ENCODE results near the gene G3BP2. TPM values are rescaled to one million over a fixed set of nuclear protein-coding genes. Genes with fewer than 3 reads are reported as not detected.

Gene G3BP2
- total and polyA plus RNA-seq, 7 donors, result 34.8 to 219 (median 142) TPM

GRCh38 chr4:75639124-75639695 is 34.0 kb downstream of the G3BP2 start:
- Histone ChIP-seq H3K27ac (no peak overlapping the region), H3K4me1 (no peaks in the 10 kb centered on the region), H3K9me3 (no peaks in the 10 kb centered on the region), H3K4me3 (no peak overlapping the region), H3K36me3 (ENCODE audit: insufficient read depth in 1 of 2, low read depth in 1 of 2) (peaks cover 0 to 24% of the 10 kb centered on the region in 2 donors), H3K27me3 (ENCODE audit: insufficient read depth in 3 of 3, low read length in 2 of 3) (no peaks in the 10 kb centered on the region)
- ATAC-seq (peak in 1 of 4 donors; percentile 38), DNase-seq (no peak)
- intact Hi-C loops (cut with DNase I), result no loop called here
- TF ChIP-seq CTCF (IDR thresholded peaks at IDR 0.05), result no peak
- WGBS, 3 donors, result 95 to 98% (median 96%) methylated on average over 7 of the region's 7 CpGs

GRCh38 chr4:75637827-75638226 is 35.4 kb downstream of the G3BP2 start:
- intact Hi-C loops (cut with DNase I), result no loop called here
- Histone ChIP-seq H3K27me3 (ENCODE audit: insufficient read depth in 3 of 3, low read length in 2 of 3) (no peaks in the 10 kb centered on the region), H3K27ac (no peak overlapping the region), H3K9me3 (no peaks in the 10 kb centered on the region), H3K36me3 (ENCODE audit: insufficient read depth in 1 of 2, low read depth in 1 of 2) (peaks cover 0 to 11% of the 10 kb centered on the region in 2 donors), H3K4me1 (no peaks in the 10 kb centered on the region), H3K4me3 (no peak overlapping the region)
- DNase-seq (no peak), ATAC-seq (peak in 2 of 4 donors; percentile 23)
- 88 to 100% (median 94%) methylated on average over 1 of the region's 1 CpG for WGBS, 3 donors
- no peak for TF ChIP-seq CTCF (IDR thresholded peaks at IDR 0.05)

- DNase-seq (no peak), ATAC-seq (no peak)
- no peaks in the 10 kb centered on the region for H3K9me3 ChIP-seq
- no peaks in the 10 kb centered on the region for H3K27me3 ChIP-seq (ENCODE audit: insufficient read depth in 3 of 3, low read length in 2 of 3)
- H3K27ac ChIP-seq, result no peak overlapping the region
- no peak for TF ChIP-seq CTCF (IDR thresholded peaks at IDR 0.05)
- no peak overlapping the region for H3K4me3 ChIP-seq
- H3K4me1 ChIP-seq, result no peaks in the 10 kb centered on the region
- intact Hi-C loops (cut with DNase I), result no loop called here
- H3K36me3 ChIP-seq (ENCODE audit: insufficient read depth in 1 of 2, low read depth in 1 of 2), result peaks cover 0 to 7% of the 10 kb centered on the region in 2 donors
- WGBS, 3 donors, result 79 to 88% (median 82%) methylated on average over 1 of the region's 1 CpG
These were observed 36.0 kb downstream of the G3BP2 start for GRCh38 chr4:75637176-75637575.

- Histone ChIP-seq H3K36me3 (ENCODE audit: insufficient read depth in 1 of 2, low read depth in 1 of 2) (no peaks in the 10 kb centered on the region), H3K4me1 (peaks cover 1% of the 10 kb centered on the region), H3K9me3 (no peaks in the 10 kb centered on the region), H3K27me3 (ENCODE audit: insufficient read depth in 3 of 3, low read length in 2 of 3) (no peaks in the 10 kb centered on the region), H3K4me3 (no peak overlapping the region), H3K27ac (no peak overlapping the region)
- 21 to 30% (median 25%) methylated on average over 2 of the region's 2 CpGs for WGBS, 3 donors
- ATAC-seq, result no peak
- intact Hi-C loops (cut with DNase I), result no loop called here
- TF ChIP-seq CTCF (IDR thresholded peaks at IDR 0.05), result no peak
- DNase-seq, result no peak
These were observed 38.3 kb downstream of the G3BP2 start for GRCh38 chr4:75634951-75635350.

- H3K27ac ChIP-seq, result no peak overlapping the region
- H3K4me3 ChIP-seq, result no peak overlapping the region
- H3K27me3 ChIP-seq (ENCODE audit: insufficient read depth in 3 of 3, low read length in 2 of 3), result no peaks in the 10 kb centered on the region
- H3K36me3 ChIP-seq (ENCODE audit: insufficient read depth in 1 of 2, low read depth in 1 of 2), result no peaks in the 10 kb centered on the region
- no peak for TF ChIP-seq CTCF (IDR thresholded peaks at IDR 0.05)
- H3K4me1 ChIP-seq, result peaks cover 3% of the 10 kb centered on the region
- intact Hi-C loops (cut with DNase I), result no loop called here
- ATAC-seq (no peak), DNase-seq (no peak)
- H3K9me3 ChIP-seq, result no peaks in the 10 kb centered on the region
- WGBS, 3 donors, result 72 to 81% (median 79%) methylated on average over 3 of the region's 3 CpGs
These were observed 38.9 kb downstream of the G3BP2 start for GRCh38 chr4:75634281-75634680.
